K562 (cell line): Measurements from ENCODE around the gene RASGRP2. TPM values are rescaled to one million over a fixed set of nuclear protein-coding genes. Genes with fewer than 3 reads are reported as not detected.

Source experiments
- BCOR ChIP-seq: fragments of 450-650 bp; IDR thresholded peaks from 2 replicates; pipeline ENCODE4 v1.6.1; 2016
- BRD9 ChIP-seq: fragments of 450-650 bp; IDR thresholded peaks from 2 replicates; pipeline ENCODE4 v1.6.1; 2018; ENCODE audit warnings: low read depth; ENCODE audit not compliant: partially characterized antibody
- CREB3L1 ChIP-seq: fragments of 450-650 bp; IDR thresholded peaks from 2 replicates; pipeline ENCODE4 v1.6.1; 2014; ENCODE audit warnings: low read depth, mild to moderate bottlenecking, moderate library complexity, borderline replicate concordance
- FOXM1 ChIP-seq, 2 experiments: fragments of 450-650 bp in 1 of 2; sonication (generic) in 1 of 2; formaldehyde crosslinking in 1 of 2; IDR thresholded peaks; 2 replicates each; pipeline versions ENCODE4 v1.6.1 to v1.9.0; 2017 to 2022; ENCODE audit warnings: low read depth in 2 of 2, mild to moderate bottlenecking in 2 of 2, missing genetic modification reagents in 1 of 2, moderate library complexity in 1 of 2
- FOXP1 ChIP-seq: sonication (generic); formaldehyde crosslinking; IDR thresholded peaks from 2 replicates; pipeline ENCODE4 v1.8.0; 2022; ENCODE audit warnings: mild to moderate bottlenecking, missing genetic modification reagents
- HES1 ChIP-seq: fragments of 450-650 bp; IDR thresholded peaks from 2 replicates; pipeline ENCODE4 v1.6.1; 2016; ENCODE audit warnings: low read depth, mild to moderate bottlenecking, moderate library complexity
- ILK ChIP-seq: fragments of 450-650 bp; IDR thresholded peaks from 2 replicates; pipeline ENCODE4 v1.6.1; 2016; ENCODE audit warnings: missing genetic modification characterization, low read depth, mild to moderate bottlenecking, missing compliant biosample characterization, moderate library complexity, borderline replicate concordance
- RBM25 ChIP-seq: fragments of 200-400 bp; formaldehyde crosslinking; IDR thresholded peaks from 2 replicates; pipeline ENCODE4 v1.6.1; 2018; ENCODE audit warnings: low read length, low read depth, moderate library complexity; ENCODE audit not compliant: severe bottlenecking
- RCOR1 ChIP-seq, 2 experiments: IDR thresholded peaks; 2 replicates each; pipeline ENCODE4 v1.6.1; 2012; ENCODE audit warnings: low read depth in 2 of 2, low read length in 2 of 2, borderline replicate concordance in 1 of 2, improper control_type of control experiment in 1 of 2
- SMARCA5 ChIP-seq: fragments of 450-650 bp; IDR thresholded peaks from 2 replicates; pipeline ENCODE4 v1.6.1; 2016
- TARDBP ChIP-seq: fragments of 450-650 bp; IDR thresholded peaks from 2 replicates; pipeline ENCODE4 v1.6.1; 2016
- TFAP4 ChIP-seq: sonication (generic); formaldehyde crosslinking; IDR thresholded peaks from 2 replicates; pipeline ENCODE4 v1.8.0; 2022; ENCODE audit warnings: missing genetic modification reagents, mild to moderate bottlenecking, moderate library complexity, borderline replicate concordance
- ZFP36 ChIP-seq: fragments of 150-350 bp; IDR thresholded peaks from 2 replicates; pipeline ENCODE4 v1.6.1; 2018; ENCODE audit warnings: low read length, low read depth; ENCODE audit not compliant: partially characterized antibody
- ZNF134 ChIP-seq: fragments of 250-450 bp; sonication (Bioruptor Pico); conservative IDR thresholded peaks from 2 replicates; pipeline ENCODE4 v1.4.0; 2020
- ZNF23 ChIP-seq: fragments of 250-450 bp; sonication (Bioruptor Pico); IDR thresholded peaks from 2 replicates; pipeline ENCODE4 v1.4.0; 2020; ENCODE audit warnings: mild to moderate bottlenecking
- ZNF717 ChIP-seq: fragments of 250-450 bp; sonication (Bioruptor Pico); IDR thresholded peaks from 2 replicates; pipeline ENCODE4 v1.5.0; 2021
- polyA plus RNA-seq, 8 experiments: library from polyadenylated mRNA; depleted of rRNA in 4 of 8; stranded (reverse) in 5 of 8; unstranded in 3 of 8; fragments of >200 nt; fragmentation: Nextera tagmentation in 2 of 8; fragmentation: Illumina TruSeq in 1 of 8; extraction: Ambion mirVana in 2 of 8; extraction: Trizol in 1 of 8; gene quantifications; 2 replicates each; pipeline versions ENCODE4 v1.2.1 to v1.2.3, GENCODE V29; 2011 to 2014; ENCODE audit warnings: inconsistent platforms in 1 of 8, missing spikeins in 1 of 8
- total RNA-seq, 7 experiments: library from RNA; depleted of rRNA in 6 of 7; stranded (reverse); fragments of >200 nt in 6 of 7; fragmentation: Illumina TruSeq in 2 of 7; extraction: Trizol in 2 of 7; gene quantifications; 2 replicates each; pipeline versions ENCODE4 v1.2.1 to v1.2.3, GENCODE V29; 2011 to 2021; ENCODE audit warnings: low replicate concordance in 1 of 7
- TF ChIP-seq, protein P1 (sequence below): fragments of 450-650 bp; IDR thresholded peaks from 2 replicates; pipeline ENCODE4 v1.6.1; 2018; ENCODE audit not compliant: partially characterized antibody

RASGRP2 gene
- total and polyA plus RNA-seq, 9 of the 15 experiments (the other 6 are each of a cell fraction or from before 2014, with no cell fraction given): 0.87 to 22.7 (median 5.5) TPM

GRCh38 chr11:64760759-64761420 lies 16.9 kb upstream of the RASGRP2 start (continued):
- TF ChIP-seq, protein P1, sequence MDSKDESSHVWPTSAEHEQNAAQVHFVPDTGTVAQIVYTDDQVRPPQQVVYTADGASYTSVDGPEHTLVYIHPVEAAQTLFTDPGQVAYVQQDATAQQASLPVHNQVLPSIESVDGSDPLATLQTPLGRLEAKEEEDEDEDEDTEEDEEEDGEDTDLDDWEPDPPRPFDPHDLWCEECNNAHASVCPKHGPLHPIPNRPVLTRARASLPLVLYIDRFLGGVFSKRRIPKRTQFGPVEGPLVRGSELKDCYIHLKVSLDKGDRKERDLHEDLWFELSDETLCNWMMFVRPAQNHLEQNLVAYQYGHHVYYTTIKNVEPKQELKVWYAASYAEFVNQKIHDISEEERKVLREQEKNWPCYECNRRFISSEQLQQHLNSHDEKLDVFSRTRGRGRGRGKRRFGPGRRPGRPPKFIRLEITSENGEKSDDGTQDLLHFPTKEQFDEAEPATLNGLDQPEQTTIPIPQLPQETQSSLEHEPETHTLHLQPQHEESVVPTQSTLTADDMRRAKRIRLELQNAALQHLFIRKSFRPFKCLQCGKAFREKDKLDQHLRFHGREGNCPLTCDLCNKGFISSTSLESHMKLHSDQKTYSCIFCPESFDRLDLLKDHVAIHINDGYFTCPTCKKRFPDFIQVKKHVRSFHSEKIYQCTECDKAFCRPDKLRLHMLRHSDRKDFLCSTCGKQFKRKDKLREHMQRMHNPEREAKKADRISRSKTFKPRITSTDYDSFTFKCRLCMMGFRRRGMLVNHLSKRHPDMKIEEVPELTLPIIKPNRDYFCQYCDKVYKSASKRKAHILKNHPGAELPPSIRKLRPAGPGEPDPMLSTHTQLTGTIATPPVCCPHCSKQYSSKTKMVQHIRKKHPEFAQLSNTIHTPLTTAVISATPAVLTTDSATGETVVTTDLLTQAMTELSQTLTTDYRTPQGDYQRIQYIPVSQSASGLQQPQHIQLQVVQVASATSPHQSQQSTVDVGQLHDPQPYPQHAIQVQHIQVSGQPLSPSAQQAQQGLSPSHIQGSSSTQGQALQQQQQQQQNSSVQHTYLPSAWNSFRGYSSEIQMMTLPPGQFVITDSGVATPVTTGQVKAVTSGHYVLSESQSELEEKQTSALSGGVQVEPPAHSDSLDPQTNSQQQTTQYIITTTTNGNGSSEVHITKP: no peak
- no peak for TF ChIP-seq FOXP1 (CRISPR knock-in tag)
- TF ChIP-seq CREB3L1: no peak
- TF ChIP-seq TARDBP: 0 out of 2 replicates have a peak, but pooled peaks have one; percentile 27
- peak; percentile 82 for TF ChIP-seq ZNF134 (CRISPR knock-in tag)
- no peak for TF ChIP-seq HES1
- TF ChIP-seq RBM25: peak; percentile 85
- TF ChIP-seq FOXM1 (IDR thresholded peaks at IDR 0.05; ENCODE audit: low read depth): 0 out of 2 replicates have a peak, but pooled peaks have one; percentile 38
- no peak for TF ChIP-seq FOXM1 (CRISPR knock-in tag; IDR thresholded peaks at IDR 0.05; ENCODE audit: low read depth)
- TF ChIP-seq SMARCA5: peak; percentile 91
- TF ChIP-seq RCOR1 (IDR thresholded peaks at IDR 0.05; ENCODE audit: borderline replicate concordance in 1 of 2, low read depth in 2 of 2, low read length in 2 of 2): peak in 1 of 2 experiments; percentile 68; a peak in 1 of 4 replicates
- TF ChIP-seq ZNF23 (CRISPR knock-in tag): no peak
- peak; percentile 41; the same call in 1 of the 2 replicates for TF ChIP-seq TFAP4
- peak; percentile 34 for TF ChIP-seq BRD9
- peak; percentile 94 for TF ChIP-seq ZFP36
- TF ChIP-seq ILK (tag): no peak
- TF ChIP-seq BCOR: peak; percentile 99
- TF ChIP-seq ZNF717: no peak
- TF ChIP-seq, all 486 proteins: peak for 18
